RPMI7951 (cell line): ENCODE results near the gene CPOX. TPM values are rescaled to one million over a fixed set of nuclear protein-coding genes. Genes with fewer than 3 reads are reported as not detected.
A peak's percentile ranks its signal among the peaks of the same experiment; 100 is the strongest.
"Not testable (repeated sequence)": the region's sequence is repeated elsewhere in the genome, so short reads cannot be mapped to it uniquely, and the experiment has no call there.

Source experiments
- DNase-seq: peaks from one replicate; pipeline ENCODE4 v3.0.0-alpha.2; 2012; ENCODE audit warnings: low read depth
- total RNA-seq: library from RNA; depleted of rRNA; stranded (reverse); fragments of >200 nt; shearing (Covaris generic); gene quantifications from 2 replicates; pipeline ENCODE4 v1.2.3, GENCODE V29; 2014

CPOX gene
- total RNA-seq, 1 experiment from 2014 or later, result 63.3 TPM

- peak; percentile 83 for DNase-seq
Measured at GRCh38 chr3:98563661-98564281, 29.6 kb downstream of the CPOX start.

DNA sequence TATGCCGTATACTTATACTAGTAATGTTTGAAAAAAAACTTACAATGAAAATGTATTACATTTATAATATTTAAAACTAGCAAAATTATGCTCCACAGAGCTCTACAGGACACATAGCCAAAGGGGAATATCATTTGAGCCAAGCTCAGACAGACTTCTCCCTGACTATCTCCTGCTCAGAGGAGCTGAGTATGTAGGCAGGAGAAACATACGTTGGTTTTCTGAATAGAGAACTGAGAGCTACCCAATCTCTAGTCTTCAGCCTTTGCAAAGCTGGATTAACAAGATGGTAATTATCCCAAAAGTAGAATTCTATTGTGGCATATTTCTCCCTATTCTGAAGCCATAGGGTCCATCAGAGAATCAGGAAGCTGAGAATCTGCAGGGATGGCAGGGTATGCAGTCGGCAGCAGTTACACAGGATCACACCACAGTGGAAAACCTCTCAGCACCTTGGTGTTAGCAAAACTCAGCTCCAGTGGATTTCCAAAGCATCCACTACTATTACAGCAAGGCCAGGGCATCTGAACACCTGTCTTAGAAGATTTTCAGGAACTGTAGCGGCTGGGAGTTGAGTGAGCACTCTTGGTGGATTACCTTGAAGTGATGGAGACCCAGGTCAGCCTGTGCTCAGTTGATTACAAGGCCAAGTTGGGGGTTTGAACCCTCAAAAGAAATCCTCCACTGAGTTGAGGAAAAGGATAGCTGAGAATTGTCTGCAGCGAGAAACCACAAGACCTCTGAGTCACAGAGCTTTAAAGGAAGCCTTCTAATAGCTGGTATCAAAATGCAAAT, 31.5 kb downstream of the CPOX start:
- DNase-seq, result peak; percentile 59

DNA sequence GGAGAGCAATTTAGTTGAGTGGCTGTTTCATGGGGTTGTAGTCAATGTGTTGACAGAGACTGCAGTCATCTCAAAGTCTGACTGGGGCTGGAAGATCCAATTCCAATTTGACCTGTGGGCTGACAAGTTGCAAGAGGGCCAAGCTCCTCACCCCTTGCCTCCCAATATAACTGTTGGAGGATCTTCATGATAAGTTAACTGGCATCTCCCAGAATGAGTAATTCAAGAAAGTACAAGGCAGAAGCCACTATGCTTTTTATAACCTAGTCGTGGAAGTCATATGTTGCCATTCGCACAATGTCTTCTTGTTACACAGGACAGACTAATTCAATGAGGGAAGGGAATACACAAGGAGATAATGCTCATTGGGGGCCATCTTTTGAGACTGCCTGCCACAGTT, 32.5 kb downstream of the CPOX start:
- DNase-seq, result peak; percentile 45

GRCh38 chr3:98559769-98560168, 33.6 kb downstream of the CPOX start:
- DNase-seq, result not testable (repeated sequence)

- DNase-seq, result no peak
Measured at GRCh38 chr3:98558100-98558827, 35.1 kb downstream of the CPOX start.

GRCh38 chr3:98557324-98558010, 35.9 kb downstream of the CPOX start:
- peak; percentile 59 for DNase-seq

DNA sequence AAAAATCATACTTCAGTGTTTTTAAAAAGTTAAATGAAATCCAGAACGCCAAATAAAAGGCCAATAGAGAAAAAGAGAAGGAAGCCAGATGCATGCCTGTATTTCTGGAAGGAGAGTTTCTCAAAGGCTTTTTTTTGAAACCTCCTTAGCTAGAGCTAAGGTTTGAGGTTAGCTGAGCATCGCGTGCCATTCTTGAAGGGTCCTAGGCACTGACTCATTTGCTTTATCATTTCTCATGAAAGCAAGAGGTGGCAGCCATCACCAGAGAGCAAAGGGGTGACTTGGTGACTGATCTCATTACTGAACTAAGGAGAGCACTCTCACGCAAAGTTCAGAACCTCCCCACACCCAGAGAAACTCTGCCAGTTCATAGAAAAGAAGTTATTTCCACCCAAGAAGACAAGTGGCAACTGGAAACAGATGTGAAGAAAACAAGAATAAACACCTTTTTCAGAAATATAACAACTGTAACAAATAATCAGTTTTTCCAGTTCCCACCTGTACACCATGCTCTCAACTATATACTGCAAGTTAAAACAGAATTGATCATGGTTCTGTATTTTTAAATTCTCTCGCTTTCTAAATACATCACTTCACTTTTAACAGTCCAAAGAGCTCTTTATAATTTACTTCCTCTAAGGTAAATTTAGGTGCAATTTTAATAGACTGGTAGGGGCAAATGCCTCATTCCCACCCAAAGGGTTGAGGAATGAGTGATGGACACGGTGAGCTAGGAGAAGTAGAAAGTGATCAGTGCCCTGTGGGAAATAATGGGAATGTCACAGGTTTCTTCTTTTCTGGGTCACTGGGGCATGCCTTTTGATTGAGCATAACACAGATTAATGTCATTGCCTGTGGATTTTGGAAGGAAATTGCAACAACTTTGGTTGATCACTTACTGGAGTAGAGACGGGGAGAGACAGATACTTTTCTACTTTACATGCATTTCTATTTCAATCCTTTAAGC, 37.0 kb downstream of the CPOX start:
- DNase-seq, result peak; percentile 93

- peak; percentile 33 for DNase-seq
Measured at GRCh38 chr3:98555025-98555379, 38.4 kb downstream of the CPOX start.

DNA sequence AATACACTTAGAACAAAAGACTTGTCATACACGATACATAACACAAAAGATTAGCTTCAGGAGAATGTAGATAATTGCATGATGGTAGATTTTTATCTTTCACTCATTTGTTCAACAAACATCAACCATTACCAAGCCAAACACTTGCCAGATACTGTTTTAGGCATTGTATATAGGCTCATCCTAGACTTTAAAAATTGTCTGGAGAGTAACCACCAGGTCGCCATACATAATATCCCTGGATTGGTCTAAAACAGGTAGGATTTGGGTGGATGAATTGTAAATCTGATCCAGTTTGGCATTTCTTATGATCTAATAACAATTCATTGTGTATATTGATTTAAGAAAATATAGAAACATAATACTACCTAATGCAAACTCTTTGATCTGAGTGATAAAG, 38.8 kb downstream of the CPOX start:
- DNase-seq, result no peak

GRCh38 chr3:98553753-98554152, 39.7 kb downstream of the CPOX start:
- DNase-seq, result peak; percentile 23

- no peak for DNase-seq
Measured at GRCh38 chr3:98553021-98553563, 40.3 kb downstream of the CPOX start.

DNA sequence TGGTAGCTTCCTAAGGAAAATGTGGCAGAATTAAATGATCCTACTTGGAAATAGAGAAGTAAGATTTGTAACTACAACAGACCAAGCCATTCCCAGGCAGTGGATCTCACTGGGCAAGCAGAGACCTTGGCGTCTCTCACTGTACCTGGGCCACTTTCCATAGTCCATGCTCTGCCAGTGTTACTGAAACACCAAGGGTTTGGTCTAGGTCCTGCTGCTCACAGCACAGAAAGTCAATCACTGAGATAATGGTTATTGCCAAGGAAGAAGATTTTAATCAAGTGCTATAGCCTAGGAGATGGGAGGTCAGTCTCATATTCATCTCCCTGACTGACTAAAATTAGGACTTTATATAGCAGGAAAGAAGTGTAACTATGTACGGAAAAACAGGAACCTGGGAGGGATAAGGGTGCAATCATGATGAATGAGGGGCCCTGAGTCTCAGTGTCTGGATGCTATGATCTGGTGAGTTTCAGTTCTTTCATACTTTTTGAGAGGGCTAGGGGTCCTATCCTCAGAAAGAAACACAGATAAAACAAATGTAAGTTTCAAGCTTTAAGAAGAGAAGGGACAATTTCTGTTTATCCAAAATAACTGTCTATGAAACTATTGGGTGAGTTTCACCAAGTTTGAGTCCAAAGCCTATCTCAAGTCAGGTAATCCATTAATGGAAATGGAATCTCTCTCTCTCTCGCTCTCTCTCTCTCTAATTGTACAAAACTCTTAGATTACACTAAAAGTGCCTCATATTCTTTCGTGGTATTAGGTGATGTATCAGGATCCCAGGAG, 41.0 kb downstream of the CPOX start:
- DNase-seq, result no peak

DNA sequence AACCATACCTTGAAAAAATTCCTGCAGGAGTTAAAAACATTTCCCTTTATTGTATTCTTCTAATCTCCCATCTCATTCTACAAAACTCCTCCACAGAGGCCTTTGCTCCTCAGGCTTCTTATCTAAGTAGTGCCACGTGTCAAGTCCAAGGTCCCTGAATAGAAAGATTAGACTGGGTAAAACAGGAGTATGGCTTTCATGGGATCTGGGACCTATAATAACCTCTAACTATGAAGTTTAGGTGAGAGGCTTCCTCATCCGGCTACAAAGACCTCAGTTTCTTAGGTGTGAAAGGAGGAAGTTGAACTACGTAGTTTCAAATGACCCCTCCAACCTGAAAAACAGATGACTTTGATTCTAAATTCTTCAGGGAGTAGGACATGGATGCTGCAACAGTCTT, 41.7 kb downstream of the CPOX start:
- DNase-seq, result no peak

DNA sequence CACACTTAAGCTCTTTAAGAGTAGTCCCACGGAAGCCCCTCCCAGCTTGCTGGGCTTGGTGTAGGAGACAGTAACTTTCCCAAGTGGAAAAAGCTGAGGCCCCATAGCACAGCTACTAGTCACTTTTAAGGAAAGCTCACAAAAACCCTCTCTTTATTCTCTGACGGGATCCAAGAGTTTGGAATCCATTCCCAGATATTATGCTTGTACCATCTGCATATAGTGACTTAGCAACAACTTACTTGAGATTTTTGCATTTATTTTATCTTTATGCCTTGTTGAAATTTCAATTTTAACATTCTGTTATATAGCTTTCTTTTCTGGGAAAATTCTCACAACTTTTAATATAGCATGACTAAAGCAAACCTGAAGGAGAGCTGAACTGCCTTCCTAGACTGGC, 42.2 kb downstream of the CPOX start:
- no peak for DNase-seq

- no peak for DNase-seq
Measured at GRCh38 chr3:98550833-98551232, 42.6 kb downstream of the CPOX start.

DNA sequence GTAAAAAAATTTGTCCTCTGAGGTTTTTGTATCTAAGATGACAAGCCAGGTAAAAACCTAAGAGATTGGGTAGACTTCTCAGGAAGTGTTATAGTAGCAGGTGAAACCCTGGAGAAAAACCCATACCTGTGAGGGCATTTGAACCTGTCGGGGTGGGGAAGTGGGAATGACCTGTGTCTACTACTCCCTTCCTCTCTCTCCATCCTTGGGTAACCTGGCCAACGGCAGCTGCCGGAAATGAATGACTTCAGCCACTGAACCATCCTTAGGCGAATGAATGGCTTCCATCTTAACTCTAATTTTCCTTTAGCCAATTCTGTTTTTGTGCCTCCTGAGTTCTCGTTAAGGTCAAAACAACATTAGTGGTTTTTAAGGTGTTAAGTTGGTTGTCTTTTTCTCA, 44.9 kb downstream of the CPOX start:
- DNase-seq, result no peak

- peak; percentile 63 for DNase-seq
Measured at GRCh38 chr3:98545940-98546339, 47.5 kb downstream of the CPOX start.

DNA sequence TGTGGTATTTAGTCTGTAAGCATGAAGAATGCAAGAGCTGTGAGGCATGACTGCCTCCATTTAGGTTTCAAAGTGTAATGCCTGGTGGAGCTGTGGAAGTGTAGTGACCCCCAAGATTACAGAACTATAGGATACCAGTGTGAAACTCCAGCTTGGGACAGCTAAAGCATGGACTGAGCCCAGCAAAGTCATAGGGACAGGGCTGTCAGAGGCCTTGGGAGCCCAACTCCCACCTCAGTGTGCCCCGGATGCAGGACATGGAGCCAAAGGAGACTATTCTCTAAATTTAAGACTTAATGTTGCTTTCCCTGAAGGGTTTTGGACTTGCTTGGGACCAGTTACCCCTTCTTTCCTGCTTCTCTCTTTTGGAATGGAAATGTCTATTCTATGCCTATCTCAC, 50.8 kb downstream of the CPOX start:
- no peak for DNase-seq

DNA sequence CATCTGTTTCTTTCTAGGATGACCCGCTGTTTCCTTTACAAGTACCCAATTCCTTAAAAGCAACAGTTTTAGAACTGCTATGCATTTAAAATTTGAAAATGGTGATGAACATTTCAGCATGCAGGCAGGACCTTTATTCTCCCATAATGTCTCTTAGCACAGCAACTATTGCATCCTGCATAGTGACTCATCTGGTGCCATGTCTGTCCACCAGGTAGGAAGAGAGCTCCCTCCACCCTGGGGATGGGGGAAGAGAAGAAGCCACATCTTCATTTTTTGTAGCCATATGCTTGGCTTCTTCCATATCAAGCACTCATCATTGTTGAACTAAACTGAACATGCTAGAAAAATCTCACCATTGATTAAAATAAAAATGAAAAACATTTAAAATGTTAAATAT, 51.7 kb downstream of the CPOX start:
- no peak for DNase-seq

DNA sequence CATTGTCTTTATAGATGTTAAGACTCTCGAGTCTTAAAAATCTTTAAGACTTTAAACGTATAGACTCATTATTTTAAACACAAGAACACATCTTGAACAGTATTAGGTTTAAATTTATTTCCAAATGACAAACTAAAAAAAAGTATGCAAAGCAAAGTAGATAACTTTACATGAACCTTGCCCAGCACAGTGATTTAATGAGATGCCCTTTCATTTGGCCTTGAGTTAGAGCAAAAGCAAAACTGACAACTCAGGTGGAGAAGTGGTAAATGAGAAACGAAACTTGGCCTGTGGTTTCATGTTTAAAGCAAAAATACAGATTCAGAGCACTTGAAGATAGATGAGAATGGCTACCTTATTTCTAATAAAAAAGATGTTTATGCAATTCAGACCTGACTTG, 53.1 kb downstream of the CPOX start:
- no peak for DNase-seq
